ENCODE results near the gene TAP1. TPM values are rescaled to one million over a fixed set of nuclear protein-coding genes. Genes with fewer than 3 reads are reported as not detected.
"Not testable (repeated sequence)": the region's sequence is repeated elsewhere in the genome, so short reads cannot be mapped to it uniquely, and the experiment has no call there.

Gene TAP1
- polyA plus RNA-seq (ENCODE audit: insufficient read length in 3 of 3): 10 to 100 TPM; 11.2 to 12.5 (median 11.6) TPM

DNA sequence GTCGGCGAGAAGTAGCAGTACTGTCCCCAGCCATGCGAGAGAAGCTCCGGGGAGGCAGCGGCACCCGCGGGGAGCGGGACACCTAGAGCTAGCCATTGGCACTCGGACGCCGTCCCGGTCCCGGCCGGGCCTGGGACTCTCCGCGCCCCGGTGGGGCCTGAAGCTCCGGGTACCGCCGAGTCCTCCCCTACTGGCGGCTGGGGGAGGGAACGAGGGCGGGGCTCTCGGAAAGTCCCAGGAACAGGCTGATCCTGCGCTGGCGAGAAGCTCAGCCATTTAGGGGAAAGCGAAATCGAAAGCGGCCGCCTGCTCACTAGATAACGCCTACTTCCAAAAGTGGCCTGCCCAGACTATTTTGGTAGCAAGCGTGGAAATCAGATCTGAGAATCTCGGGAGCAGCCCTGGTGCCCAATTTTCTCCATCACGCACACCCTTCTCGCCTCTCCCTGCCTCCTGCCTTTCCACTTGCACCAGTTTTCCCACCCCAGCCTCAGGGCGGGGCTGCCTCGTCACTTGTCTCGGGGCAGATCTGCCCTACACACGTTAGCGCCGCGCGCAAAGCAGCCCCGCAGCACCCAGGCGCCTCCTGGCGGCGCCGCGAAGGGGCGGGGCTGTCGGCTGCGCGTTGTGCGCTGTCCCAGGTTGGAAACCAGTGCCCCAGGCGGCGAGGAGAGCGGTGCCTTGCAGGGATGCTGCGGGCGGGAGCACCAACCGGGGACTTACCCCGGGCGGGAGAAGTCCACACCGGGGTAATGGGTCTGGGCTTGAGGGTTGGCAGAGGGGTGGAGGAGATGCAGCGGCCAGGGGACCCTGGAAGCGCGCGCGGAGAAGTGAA lies at the start of gene TAP1, which contains the start of gene PSMB9:
TSS of gene TAP1 (minus strand) at position 164 of the 835 bp plus-strand sequence. CDS start at position 96, 68 bp downstream.
TSS of gene PSMB9 (plus strand) at position 652 of the 835 bp plus-strand sequence. CDS start at position 690, 38 bp downstream.
- peak; percentile 79 to 88 (median 85) for DNase-seq (ENCODE audit: low read depth in 3 of 3, low spot score in 2 of 3)

DNA sequence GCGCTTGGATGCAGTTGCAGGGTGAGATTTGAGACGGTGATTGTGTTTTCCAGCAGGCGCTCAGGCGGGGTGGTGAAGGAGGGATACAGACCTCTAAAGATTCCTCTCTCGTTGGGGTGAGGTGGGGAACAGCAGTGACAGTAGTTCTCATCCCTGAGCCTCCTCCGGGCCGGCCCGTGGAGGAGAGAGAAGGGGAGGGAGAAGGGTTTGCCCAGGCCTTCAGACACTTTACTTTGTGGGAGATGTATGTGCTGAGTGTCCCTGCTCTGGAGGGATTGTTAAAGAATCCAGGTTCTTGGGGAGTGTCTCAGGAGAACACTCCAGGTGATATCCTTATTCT lies 41.5 kb upstream of the TAP1 start:
- no peak for DNase-seq (ENCODE audit: low read depth in 3 of 3, low spot score in 2 of 3)

- peak; percentile 93 to 94 (median 93) for DNase-seq (ENCODE audit: low read depth in 3 of 3, low spot score in 2 of 3)
These were observed 40.8 kb upstream of the TAP1 start for GRCh38 chr6:32894085-32895005.

DNA sequence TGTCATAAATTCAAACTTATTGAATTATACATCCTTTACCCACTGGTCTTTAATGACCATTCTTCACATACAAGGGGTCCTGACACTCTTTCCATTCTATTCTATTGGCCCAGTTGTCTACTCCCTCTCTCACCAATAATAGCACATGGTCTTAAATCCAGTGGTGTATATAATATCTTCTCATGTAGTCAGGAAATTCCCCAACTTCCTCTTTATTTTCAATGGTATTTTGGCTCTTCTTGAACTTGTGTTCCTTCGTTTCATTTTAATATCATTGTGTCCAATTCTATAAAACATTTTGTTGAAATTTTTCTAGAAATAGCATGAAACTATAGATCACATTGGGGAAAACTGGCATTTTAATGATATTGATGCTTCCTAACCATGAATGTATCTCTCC lies 37.3 kb upstream of the TAP1 start:
- DNase-seq (ENCODE audit: low read depth in 3 of 3, low spot score in 2 of 3): no peak

DNA sequence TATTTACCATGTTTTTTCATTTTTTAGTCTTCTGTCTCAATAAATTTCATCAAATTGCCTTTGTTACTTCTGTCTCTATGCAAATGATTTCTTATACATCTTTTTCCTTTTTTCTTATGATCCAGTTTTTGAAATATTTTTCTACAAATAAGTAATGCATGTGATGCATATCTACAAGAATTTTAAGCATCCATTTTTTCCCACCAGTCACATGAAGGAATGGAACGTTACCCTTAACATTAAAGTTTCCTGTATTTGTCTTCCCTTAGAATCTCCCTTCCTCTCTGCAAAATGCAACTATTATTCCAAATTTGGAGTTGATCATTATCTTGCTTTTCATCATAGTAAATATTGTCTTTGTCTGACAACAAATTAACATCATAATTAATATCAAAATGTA lies 36.0 kb upstream of the TAP1 start:
- DNase-seq (ENCODE audit: low read depth in 3 of 3, low spot score in 2 of 3): no peak

DNA sequence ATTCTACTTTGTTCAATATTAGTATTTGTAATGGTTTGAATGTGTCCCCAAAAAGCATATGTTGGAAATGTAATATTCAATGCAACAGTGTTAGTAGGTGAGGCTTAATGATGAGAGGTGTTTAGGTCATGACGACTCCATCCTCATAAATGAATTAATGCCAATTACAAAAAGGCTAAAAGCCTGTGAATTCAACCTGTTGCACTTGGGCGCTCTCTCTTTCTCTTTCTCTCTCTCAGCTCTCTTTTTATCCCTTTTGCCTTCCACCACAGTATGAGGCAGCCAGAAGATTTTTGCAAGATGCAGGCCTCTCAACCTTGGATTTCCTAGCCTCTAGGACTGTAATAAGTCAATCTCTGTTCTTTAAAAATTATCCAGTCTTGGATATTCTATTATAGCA lies 35.1 kb upstream of the TAP1 start:
- no peak for DNase-seq (ENCODE audit: low read depth in 3 of 3, low spot score in 2 of 3)

GRCh38 chr6:32887616-32888015 lies 34.1 kb upstream of the TAP1 start:
- DNase-seq (ENCODE audit: low read depth in 3 of 3, low spot score in 2 of 3): no peak

- DNase-seq (ENCODE audit: low read depth in 3 of 3, low spot score in 2 of 3): no peak
These were observed 33.3 kb upstream of the TAP1 start for GRCh38 chr6:32886681-32887383.

GRCh38 chr6:32885698-32886286 lies 32.3 kb upstream of the TAP1 start:
- peak; percentile 54 to 72 (median 64) for DNase-seq (ENCODE audit: low read depth in 3 of 3, low spot score in 2 of 3)

GRCh38 chr6:32883789-32884188 lies 30.3 kb upstream of the TAP1 start:
- no peak for DNase-seq (ENCODE audit: low read depth in 3 of 3, low spot score in 2 of 3)

DNA sequence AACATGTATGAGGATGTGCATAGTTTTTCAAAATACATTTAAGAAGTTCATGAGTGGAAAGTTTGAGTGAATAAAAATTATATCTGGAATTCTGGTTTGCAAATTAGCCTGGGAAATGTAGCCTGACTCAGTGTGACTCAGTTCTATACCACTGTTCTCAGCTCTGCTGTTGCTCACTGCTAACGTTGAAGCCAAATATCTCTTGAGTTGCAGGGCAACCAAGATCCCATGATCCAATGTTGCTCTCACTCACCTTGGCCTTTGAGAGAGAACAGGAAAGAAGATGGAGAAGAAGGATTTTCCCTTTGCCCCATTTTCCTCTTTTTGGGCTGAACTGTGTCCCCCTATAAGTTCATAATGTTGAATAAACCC lies 29.4 kb upstream of the TAP1 start:
- DNase-seq (ENCODE audit: low read depth in 3 of 3, low spot score in 2 of 3): no peak

DNA sequence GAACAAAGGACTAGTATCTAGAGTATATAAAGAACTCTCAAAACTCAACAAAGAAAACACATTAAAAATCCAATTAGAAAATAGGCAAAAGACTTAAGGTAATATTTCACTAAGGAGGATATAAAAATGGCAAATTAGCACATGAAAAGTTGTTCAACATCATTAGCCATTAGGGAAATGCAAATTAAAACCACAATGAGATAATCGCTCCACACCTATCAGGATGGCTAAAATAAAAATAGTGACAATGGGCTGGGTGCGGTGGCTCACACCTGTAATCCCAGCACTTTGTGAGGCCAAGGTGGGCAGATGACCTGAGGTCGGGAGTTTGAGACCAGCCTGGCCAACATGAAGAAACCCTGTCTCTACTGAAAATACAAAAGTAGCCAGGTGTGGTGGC lies 27.5 kb upstream of the TAP1 start:
- not testable (repeated sequence) for DNase-seq (ENCODE audit: low read depth in 3 of 3, low spot score in 2 of 3)

GRCh38 chr6:32879691-32880090 lies 26.2 kb upstream of the TAP1 start:
- no peak for DNase-seq (ENCODE audit: low read depth in 3 of 3, low spot score in 2 of 3)

- no peak for DNase-seq (ENCODE audit: low read depth in 3 of 3, low spot score in 2 of 3)
These were observed 23.1 kb upstream of the TAP1 start for GRCh38 chr6:32876603-32877002.

GRCh38 chr6:32873947-32874346 lies 20.4 kb upstream of the TAP1 start:
- DNase-seq (ENCODE audit: low read depth in 3 of 3, low spot score in 2 of 3): not testable (repeated sequence)

DNA sequence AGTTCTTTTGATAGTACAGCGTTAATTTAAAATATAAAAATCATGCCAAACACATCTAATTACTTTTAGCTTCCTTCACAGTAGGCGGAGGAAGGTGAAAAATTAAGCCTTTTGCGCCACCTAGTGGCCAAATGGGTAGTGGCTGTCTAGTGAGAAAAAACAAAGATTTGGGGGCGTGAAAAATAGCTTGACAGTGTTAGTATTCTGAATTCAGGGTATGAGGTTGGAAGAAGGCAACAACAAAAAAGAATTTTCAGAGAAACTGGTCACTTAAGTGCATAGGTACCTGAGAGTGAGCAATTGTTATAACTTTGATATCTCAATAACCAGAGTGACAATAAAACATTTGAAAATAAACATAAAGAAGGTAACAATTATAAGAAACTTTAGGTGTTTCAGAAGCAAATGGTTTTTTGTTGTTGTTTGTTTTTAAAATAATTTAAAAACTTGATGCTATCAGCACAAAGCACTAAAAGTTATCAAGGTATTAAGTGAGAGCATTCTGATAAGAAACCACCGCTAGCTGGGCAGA lies 14.8 kb upstream of the TAP1 start:
- peak; percentile 71 to 74 (median 72) for DNase-seq (ENCODE audit: low read depth in 3 of 3, low spot score in 2 of 3)

DNA sequence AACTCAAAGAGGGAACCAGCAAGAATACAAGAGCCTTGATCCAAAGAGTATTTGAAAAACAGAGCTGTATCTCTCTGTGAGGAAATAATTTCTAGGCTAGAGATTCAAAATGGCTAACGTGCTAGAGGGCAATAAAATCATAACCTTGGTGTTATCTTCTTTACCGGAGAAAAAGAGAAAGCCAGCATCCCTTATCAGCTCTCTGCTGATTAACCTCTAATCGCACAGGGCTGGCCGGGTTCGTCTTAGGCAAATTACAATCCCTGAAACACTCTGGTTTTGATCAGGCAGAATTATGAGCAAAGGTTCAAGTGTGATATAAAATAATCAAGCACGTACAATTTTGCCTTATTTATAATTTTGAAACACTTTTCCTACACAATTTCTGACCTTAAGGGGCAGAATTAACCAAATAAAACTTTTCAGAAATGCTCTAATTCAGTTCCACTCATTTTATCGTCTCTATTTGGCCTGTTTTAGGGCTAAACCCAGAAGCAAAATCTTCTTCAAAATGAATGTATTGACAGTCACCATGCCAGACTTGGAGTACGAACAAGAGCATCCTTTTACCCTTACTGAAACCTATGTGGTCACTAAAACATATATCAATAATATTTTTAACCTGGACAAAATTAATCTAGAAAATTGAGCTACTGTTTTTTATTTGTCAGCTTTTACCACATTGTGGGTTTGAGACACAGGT lies 14.2 kb upstream of the TAP1 start:
- DNase-seq (ENCODE audit: low read depth in 3 of 3, low spot score in 2 of 3): no peak

DNA sequence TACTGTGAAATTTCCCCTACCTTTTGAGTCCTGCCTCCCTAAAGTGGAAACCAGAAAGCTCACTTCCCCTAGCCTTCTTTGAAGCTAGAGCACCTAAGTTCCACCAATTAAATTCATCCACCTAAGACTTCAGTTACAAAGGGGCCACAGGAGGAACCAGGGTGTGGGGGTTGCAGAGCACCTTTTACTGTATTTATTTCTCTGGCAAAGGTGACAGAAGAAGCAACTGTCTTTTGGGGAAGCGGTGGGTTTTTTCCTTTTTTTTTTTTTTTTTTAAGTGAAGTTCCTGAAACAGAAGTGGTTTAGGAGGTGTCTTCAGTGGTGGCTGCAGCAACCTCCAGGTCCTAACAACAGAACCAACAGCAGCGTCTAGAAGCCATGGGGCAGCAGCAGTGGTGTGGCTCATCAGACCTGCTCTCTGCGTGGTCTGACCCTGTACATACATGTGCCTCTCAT lies 13.5 kb upstream of the TAP1 start:
- no peak for DNase-seq (ENCODE audit: low read depth in 3 of 3, low spot score in 2 of 3)

DNA sequence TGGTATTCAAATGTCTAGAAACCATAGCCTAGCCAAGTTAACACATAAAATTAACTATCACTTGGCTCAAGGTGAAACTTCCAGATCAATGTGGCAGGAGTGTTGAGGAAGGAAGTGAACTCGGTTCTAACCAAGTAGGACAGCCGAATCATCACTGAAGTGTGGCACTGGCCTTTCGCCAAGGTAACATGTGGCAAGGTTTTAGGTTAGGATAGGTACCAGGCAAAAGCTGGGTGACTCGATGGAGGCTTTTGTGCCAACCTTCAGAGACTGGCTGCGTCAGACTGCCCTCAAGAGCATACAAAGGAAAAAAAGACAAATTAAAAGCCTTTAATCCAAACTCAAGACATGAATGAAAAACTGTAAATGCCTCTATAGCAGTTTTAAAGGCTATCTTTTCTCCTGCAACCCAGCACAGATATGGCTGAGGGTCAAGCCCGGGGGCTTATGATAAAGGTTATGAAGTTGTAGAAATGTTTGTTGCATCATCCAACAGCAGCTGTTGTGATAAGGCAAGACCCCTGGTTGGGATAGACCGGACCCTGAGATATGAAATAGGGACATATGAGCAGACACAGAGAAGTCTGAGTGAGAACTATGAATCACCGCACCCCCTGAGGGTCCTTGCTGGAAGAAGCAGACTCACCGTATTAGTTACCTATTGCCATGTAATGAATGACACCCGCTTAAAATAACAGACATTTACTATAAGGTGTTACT lies 12.4 kb upstream of the TAP1 start:
- no peak for DNase-seq (ENCODE audit: low read depth in 3 of 3, low spot score in 2 of 3)

Data from right renal cortex interstitium (tissue), 3 donors.